Fibroblast of the aortic adventitia (primary cell): ENCODE data around the gene UNC13B. TPM values are rescaled to one million over a fixed set of nuclear protein-coding genes. Genes with fewer than 3 reads are reported as not detected.

Source experiments
- DNase-seq: peaks from one replicate; pipeline ENCODE4 v3.0.0-alpha.2; 2010; ENCODE audit warnings: low read depth
- H3K4me3 ChIP-seq: 2 replicates; pipeline ENCODE4 v1.5.1; 2011; ENCODE audit warnings: low read depth, mild to moderate bottlenecking, control low read depth, low read length, moderate library complexity
- total RNA-seq: library from RNA; depleted of rRNA; stranded (reverse); fragments of >200 nt; gene quantifications from 2 replicates; pipeline ENCODE4 v1.2.3, GENCODE V29; 2012; ENCODE audit warnings: low replicate concordance
- TF ChIP-seq, protein P1 (sequence below): IDR thresholded peaks from 2 replicates; pipeline ENCODE4 v1.5.1; 2011; ENCODE audit warnings: mild to moderate bottlenecking, low read length, control low read depth, inconsistent platforms; ENCODE audit not compliant: insufficient read depth

Gene UNC13B
- total RNA-seq, 1 donor: 32.6 TPM

DNA sequence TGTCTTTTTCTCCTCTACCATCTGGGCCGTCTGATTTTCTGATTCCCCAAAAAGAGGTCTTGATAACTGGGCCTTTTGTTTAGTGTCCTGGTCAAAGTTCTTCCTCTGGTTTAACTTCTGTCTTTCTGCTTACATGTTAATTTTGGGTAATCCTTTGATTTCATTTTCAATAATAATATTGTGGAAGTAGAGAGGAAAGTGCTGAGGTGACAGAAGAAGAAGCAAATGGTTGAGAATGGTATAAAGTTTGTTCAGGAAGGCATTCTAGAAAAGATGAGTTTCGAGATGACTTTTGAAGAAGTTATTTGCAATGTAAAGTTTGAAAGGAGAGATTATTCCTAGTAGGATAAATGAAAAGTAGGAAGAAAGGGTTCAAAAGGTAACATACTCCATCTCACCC, 118.1 kb downstream of the UNC13B start:
- no peak for DNase-seq
- TF ChIP-seq, protein P1, sequence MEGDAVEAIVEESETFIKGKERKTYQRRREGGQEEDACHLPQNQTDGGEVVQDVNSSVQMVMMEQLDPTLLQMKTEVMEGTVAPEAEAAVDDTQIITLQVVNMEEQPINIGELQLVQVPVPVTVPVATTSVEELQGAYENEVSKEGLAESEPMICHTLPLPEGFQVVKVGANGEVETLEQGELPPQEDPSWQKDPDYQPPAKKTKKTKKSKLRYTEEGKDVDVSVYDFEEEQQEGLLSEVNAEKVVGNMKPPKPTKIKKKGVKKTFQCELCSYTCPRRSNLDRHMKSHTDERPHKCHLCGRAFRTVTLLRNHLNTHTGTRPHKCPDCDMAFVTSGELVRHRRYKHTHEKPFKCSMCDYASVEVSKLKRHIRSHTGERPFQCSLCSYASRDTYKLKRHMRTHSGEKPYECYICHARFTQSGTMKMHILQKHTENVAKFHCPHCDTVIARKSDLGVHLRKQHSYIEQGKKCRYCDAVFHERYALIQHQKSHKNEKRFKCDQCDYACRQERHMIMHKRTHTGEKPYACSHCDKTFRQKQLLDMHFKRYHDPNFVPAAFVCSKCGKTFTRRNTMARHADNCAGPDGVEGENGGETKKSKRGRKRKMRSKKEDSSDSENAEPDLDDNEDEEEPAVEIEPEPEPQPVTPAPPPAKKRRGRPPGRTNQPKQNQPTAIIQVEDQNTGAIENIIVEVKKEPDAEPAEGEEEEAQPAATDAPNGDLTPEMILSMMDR: no peak
- H3K4me3 ChIP-seq: no peak overlapping the region

DNA sequence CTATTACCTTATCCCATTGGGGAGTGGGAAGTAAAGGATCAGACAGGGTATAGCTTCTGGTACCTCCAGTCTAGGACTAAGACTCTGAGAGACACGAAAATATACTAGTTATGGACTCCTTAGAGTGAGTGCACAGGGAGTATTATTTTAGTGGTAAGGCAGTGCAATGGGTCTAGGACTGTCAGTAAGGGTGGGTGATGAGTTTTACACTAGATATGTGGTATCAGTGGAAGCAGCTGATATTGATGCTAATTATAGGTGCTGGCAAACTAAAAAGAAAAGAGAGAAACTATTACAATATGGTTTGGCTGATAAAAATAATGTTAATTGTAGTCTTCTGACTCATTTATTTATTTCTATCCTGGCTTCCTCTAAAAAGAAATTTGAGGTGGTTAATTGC, 118.6 kb downstream of the UNC13B start:
- TF ChIP-seq, protein P1: no peak
- no peak for DNase-seq
- H3K4me3 ChIP-seq: no peak overlapping the region

DNA sequence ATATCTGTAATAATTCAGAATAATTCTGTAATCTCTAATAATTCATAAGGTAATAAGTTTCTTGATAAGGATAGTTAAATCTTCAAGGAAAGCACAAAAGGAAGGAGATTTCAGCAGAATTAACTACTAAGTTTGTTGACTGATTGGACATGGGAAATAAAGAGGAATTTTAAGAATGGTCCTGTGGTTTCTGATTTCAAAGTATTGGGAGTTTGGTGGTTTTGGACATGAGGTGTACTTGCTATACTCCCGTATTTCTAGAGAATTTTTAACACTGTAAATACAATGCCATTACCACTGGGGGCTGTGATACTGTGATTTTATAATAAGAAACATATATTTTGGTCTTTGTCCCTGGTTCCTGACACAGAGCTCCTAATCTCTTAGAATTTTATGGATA, 123.9 kb downstream of the UNC13B start:
- TF ChIP-seq, protein P1: no peak
- DNase-seq: peak; percentile 18
- H3K4me3 ChIP-seq: no peak overlapping the region

DNA sequence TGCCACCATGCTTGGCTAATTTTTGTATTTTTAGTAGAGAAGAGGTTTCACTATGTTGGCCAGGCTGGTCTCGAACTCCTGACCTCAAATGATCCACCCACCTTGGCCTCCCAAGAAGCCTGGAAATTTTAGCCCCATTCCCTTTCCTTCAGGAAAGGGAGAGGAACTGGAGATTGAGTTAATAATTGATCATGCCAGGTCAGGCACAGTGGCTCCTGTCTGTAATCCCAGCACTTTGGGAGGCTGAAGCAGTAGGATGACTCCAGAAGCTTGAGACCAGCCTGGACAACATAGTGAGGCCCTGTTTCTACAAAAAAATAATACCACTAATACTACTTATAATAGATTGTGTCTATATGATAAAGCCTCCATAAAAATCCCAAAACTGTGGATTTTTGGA, 124.6 kb downstream of the UNC13B start:
- no peak overlapping the region for H3K4me3 ChIP-seq
- TF ChIP-seq, protein P1: no peak
- no peak for DNase-seq

DNA sequence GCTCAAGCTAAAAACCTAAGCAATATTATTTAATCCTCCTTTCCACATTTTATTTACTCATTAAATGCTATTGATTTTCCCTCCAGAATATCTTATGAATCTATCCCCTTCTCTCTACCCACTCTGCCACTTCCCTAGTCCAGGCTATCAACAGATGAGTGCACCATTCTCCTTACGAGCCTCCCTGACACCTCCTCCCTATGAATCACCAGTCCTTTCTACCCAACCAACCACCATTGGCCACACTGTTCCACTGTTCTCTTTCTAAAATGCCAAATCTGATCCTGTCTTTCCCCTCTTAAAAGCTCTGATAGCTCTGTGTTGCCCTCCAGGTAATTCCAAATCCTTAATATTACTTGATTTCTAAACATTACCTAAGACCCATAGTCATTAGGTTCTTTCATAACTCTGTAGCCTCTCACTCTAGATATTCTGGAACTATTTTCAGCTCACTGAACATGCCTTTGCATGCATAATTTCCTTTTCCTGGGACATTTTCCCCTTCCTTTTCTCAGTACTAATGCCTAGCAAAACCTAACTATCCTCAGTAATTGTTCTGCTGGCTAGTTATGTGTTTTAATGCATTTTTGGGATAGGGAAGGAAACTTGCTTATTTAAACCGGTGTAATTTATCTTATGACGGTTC, 126.3 kb downstream of the UNC13B start:
- no peak overlapping the region for H3K4me3 ChIP-seq
- DNase-seq: peak; percentile 14
- TF ChIP-seq, protein P1: no peak

DNA sequence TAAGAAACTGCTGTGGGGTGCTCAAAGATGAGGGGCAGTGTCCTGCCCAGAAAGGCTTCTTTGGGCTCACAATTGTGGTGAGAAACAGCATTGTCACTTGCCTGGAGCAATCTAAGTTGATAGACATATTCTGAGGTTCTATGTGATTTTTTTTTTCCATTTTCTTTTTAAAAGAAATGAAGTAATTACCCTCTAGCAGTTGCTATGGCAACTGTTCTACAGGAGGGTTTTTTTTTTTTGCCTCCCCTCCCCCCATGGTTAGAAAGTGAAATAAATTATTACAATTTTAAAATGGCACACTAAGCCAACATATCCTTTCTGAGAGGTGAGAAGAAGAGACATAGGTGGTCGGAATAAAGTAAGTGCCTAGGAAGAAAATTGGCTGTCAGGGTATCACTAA, 127.0 kb downstream of the UNC13B start:
- TF ChIP-seq, protein P1: no peak
- H3K4me3 ChIP-seq: no peak overlapping the region
- DNase-seq: no peak
